H1 (cell line): ENCODE measurements around the gene TAS2R31. TPM values are rescaled to one million over a fixed set of nuclear protein-coding genes. Genes with fewer than 3 reads are reported as not detected.

Experiments
- CHD1 ChIP-seq: IDR thresholded peaks from 2 replicates; pipeline ENCODE4 v1.6.1; 2012; ENCODE audit warnings: low read depth, low read length, improper control_type of control experiment
- CHD7 ChIP-seq: fragments of 300-600 bp; sonication (generic); IDR thresholded peaks from 2 replicates; pipeline ENCODE4 v1.7.1; 2012; ENCODE audit warnings: low read length, moderate library complexity, mild to moderate bottlenecking, inconsistent platforms; ENCODE audit not compliant: insufficient replicate concordance
- CTBP2 ChIP-seq: IDR thresholded peaks from 2 replicates; pipeline ENCODE4 v1.7.0; 2011; ENCODE audit warnings: borderline replicate concordance, mild to moderate bottlenecking, moderate library complexity, mixed read lengths, low read length; ENCODE audit not compliant: insufficient read depth, insufficient read length
- EP300 ChIP-seq, 2 experiments: IDR thresholded peaks; 1 replicate in 1 of 2; 2 replicates in 1 of 2; pipeline ENCODE4 v1.6.1; 2011 to 2012; ENCODE audit warnings: low read depth in 2 of 2, low read length in 2 of 2, mild to moderate bottlenecking in 2 of 2, borderline replicate concordance in 1 of 2, inconsistent platforms in 1 of 2, moderate library complexity in 1 of 2
- EZH2 ChIP-seq: fragments of 200-600 bp; sonication (generic); IDR thresholded peaks from 2 replicates; pipeline ENCODE4 v1.7.1; 2012; ENCODE audit warnings: low read depth, mild to moderate bottlenecking, moderate library complexity, low read length, inconsistent platforms; ENCODE audit not compliant: severe bottlenecking
- KDM1A ChIP-seq: fragments of 200-600, 300-600 bp; sonication (generic); IDR thresholded peaks from 2 replicates; pipeline ENCODE4 v1.7.1; 2016; ENCODE audit warnings: mild to moderate bottlenecking, low read length, borderline replicate concordance
- KDM5A ChIP-seq: fragments of 200-600 bp; IDR thresholded peaks from 2 replicates; pipeline ENCODE4 v1.7.1; 2012; ENCODE audit warnings: mild to moderate bottlenecking, low read length, inconsistent platforms, mixed read lengths
- MAX ChIP-seq: IDR thresholded peaks from 2 replicates; pipeline ENCODE4 v1.6.1; 2012; ENCODE audit warnings: inconsistent platforms
- RXRA ChIP-seq: IDR thresholded peaks from 2 replicates; pipeline ENCODE4 v1.6.1; 2011; ENCODE audit warnings: low read depth, mild to moderate bottlenecking, low read length, moderate library complexity; ENCODE audit not compliant: insufficient read depth
- SP1 ChIP-seq: IDR thresholded peaks from 2 replicates; pipeline ENCODE4 v1.6.1; 2011; ENCODE audit warnings: low read depth, low read length
- SP2 ChIP-seq: IDR thresholded peaks from 2 replicates; pipeline ENCODE4 v1.6.1; 2012; ENCODE audit warnings: mild to moderate bottlenecking, low read length, inconsistent platforms
- polyA plus RNA-seq, 7 experiments: library from polyadenylated mRNA; depleted of rRNA in 3 of 7; stranded (reverse) in 5 of 7; unstranded in 2 of 7; fragments of >200 nt in 5 of 7; fragments of 200-250 nt in 2 of 7; gene quantifications; 1 replicate in 5 of 7; 2 replicates in 1 of 7; 4 replicates in 1 of 7; pipeline versions ENCODE4 v1.2.1 to v1.2.3, GENCODE V29; 2011 to 2013; ENCODE audit warnings: missing spikeins in 2 of 7, mixed read lengths in 2 of 7
- total RNA-seq: library from RNA; stranded (reverse); fragmentation: NEBNext Ultra II Directional; extraction: Animal tissue kit (Norgen Biotek cat#: 25700); gene quantifications from 2 replicates; pipeline ENCODE4 v1.2.1, GENCODE V29; 2021

TAS2R31 gene
- total and polyA plus RNA-seq, 2 of the 8 experiments (the other 6 are each of a cell fraction or from before 2014, with no cell fraction given), result 0.24 to 1.4 TPM

GRCh38 chr12:10989107-10989506 is 42.1 kb downstream of the TAS2R31 start (continued):
- no peak for TF ChIP-seq CHD7
- TF ChIP-seq RXRA, result no peak
- no peak for TF ChIP-seq MAX
- no peak for TF ChIP-seq SP2
- TF ChIP-seq EZH2, result no peak
- no peak for TF ChIP-seq KDM5A
- TF ChIP-seq EP300 (IDR thresholded peaks at IDR 0.05; ENCODE audit: borderline replicate concordance in 1 of 2, low read depth in 2 of 2, low read length in 2 of 2), result no peak
- TF ChIP-seq CTBP2, result no peak
- TF ChIP-seq CHD1, result no peak
- no peak for TF ChIP-seq SP1
- TF ChIP-seq KDM1A, result no peak
